ENCODE results near the gene RPL5. TPM values are rescaled to one million over a fixed set of nuclear protein-coding genes. Genes with fewer than 3 reads are reported as not detected.

The RPL5 gene
- total and polyA plus RNA-seq, 2 donors (not counting 1 experiment from before 2014, with no cell fraction given): 1,198 to 2,145 TPM

GRCh38 chr1:92879316-92879968, 47.6 kb downstream of the RPL5 start:
- H3K27ac ChIP-seq (ENCODE audit: insufficient read depth, low read length): no peak overlapping the region
- no peaks in the 10 kb centered on the region for H3K4me1 ChIP-seq (ENCODE audit: control insufficient read depth, extremely low read depth, insufficient read depth, low read length)
- TF ChIP-seq CTCF (conservative IDR thresholded peaks at IDR 0.05 in 1 of 2, IDR thresholded peaks at IDR 0.05 in 1 of 2; ENCODE audit: low read depth in 1 of 2, low read length in 2 of 2): no peak
- no peak for TF ChIP-seq EZH2 (IDR thresholded peaks at IDR 0.05; ENCODE audit: low read length, missing control alignments)
- H3K36me3 ChIP-seq (ENCODE audit: control insufficient read depth, insufficient read depth, low read length): no peaks in the 10 kb centered on the region
- DNase-seq (ENCODE audit: low read depth in 2 of 2): no peak
- H3K4me2 ChIP-seq (ENCODE audit: extremely low read depth, insufficient read depth, low read length): no peak overlapping the region
- H3K4me3 ChIP-seq (replicated peaks in 1 of 4; ENCODE audit: control extremely low read depth in 1 of 4, insufficient read depth in 1 of 4, low read depth in 3 of 4, low read length in 4 of 4): no peak overlapping the region
- H3K79me2 ChIP-seq (ENCODE audit: control insufficient read depth, insufficient read depth, low read length): no peaks in the 10 kb centered on the region
- no peaks in the 10 kb centered on the region for H3K9me3 ChIP-seq (ENCODE audit: control insufficient read depth, insufficient read depth, low read depth, low read length)
- H4K20me1 ChIP-seq (ENCODE audit: control insufficient read depth, extremely low read depth, insufficient read depth, low read length): no peaks in the 10 kb centered on the region
- H3K27me3 ChIP-seq (ENCODE audit: control insufficient read depth, insufficient read depth, low read length): no peaks in the 10 kb centered on the region
- H2AFZ ChIP-seq (ENCODE audit: low read length): no peak overlapping the region
- no peak overlapping the region for H3K9ac ChIP-seq (ENCODE audit: insufficient read depth, low read length)

- H3K36me3 ChIP-seq (ENCODE audit: control insufficient read depth, insufficient read depth, low read length): no peaks in the 10 kb centered on the region
- no peak overlapping the region for H3K9ac ChIP-seq (ENCODE audit: insufficient read depth, low read length)
- H3K79me2 ChIP-seq (ENCODE audit: control insufficient read depth, insufficient read depth, low read length): no peaks in the 10 kb centered on the region
- H2AFZ ChIP-seq (ENCODE audit: low read length): no peak overlapping the region
- no peaks in the 10 kb centered on the region for H4K20me1 ChIP-seq (ENCODE audit: control insufficient read depth, extremely low read depth, insufficient read depth, low read length)
- H3K27ac ChIP-seq (ENCODE audit: insufficient read depth, low read length): no peak overlapping the region
- no peaks in the 10 kb centered on the region for H3K9me3 ChIP-seq (ENCODE audit: control insufficient read depth, insufficient read depth, low read depth, low read length)
- no peak overlapping the region for H3K4me2 ChIP-seq (ENCODE audit: extremely low read depth, insufficient read depth, low read length)
- H3K27me3 ChIP-seq (ENCODE audit: control insufficient read depth, insufficient read depth, low read length): no peaks in the 10 kb centered on the region
- no peaks in the 10 kb centered on the region for H3K4me1 ChIP-seq (ENCODE audit: control insufficient read depth, extremely low read depth, insufficient read depth, low read length)
- DNase-seq (ENCODE audit: low read depth in 2 of 2): peak in 1 of 2 donors; percentile 4
- TF ChIP-seq EZH2 (IDR thresholded peaks at IDR 0.05; ENCODE audit: low read length, missing control alignments): no peak
- TF ChIP-seq CTCF (conservative IDR thresholded peaks at IDR 0.05 in 1 of 2, IDR thresholded peaks at IDR 0.05 in 1 of 2; ENCODE audit: low read depth in 1 of 2, low read length in 2 of 2): no peak
- no peak overlapping the region for H3K4me3 ChIP-seq (replicated peaks in 1 of 4; ENCODE audit: control extremely low read depth in 1 of 4, insufficient read depth in 1 of 4, low read depth in 3 of 4, low read length in 4 of 4)
These were observed 49.6 kb downstream of the RPL5 start for GRCh38 chr1:92881391-92881790.

DNA sequence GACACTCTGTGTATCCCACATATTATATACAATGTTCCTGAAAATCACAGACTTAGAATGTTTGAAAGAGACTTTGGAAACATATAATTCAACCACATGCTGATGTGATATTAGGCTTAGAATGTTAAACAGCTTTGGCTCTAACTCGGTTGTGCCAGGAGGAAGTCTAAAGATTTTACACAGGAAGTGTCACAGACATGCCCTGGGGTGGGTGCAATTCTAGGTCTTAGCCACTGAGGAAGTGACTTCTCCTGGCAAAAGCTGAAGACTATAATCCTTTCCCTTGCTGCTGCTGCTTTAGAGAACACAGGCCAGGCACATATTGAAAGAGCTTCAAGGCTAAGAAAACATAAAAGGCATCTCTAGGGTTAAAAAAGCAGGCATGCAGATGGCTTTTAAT, 51.0 kb downstream of the RPL5 start:
- H3K36me3 ChIP-seq (ENCODE audit: control insufficient read depth, insufficient read depth, low read length): no peaks in the 10 kb centered on the region
- no peak overlapping the region for H3K4me3 ChIP-seq (replicated peaks in 1 of 4; ENCODE audit: control extremely low read depth in 1 of 4, insufficient read depth in 1 of 4, low read depth in 3 of 4, low read length in 4 of 4)
- no peak overlapping the region for H2AFZ ChIP-seq (ENCODE audit: low read length)
- no peaks in the 10 kb centered on the region for H3K9me3 ChIP-seq (ENCODE audit: control insufficient read depth, insufficient read depth, low read depth, low read length)
- no peak overlapping the region for H3K9ac ChIP-seq (ENCODE audit: insufficient read depth, low read length)
- DNase-seq (ENCODE audit: low read depth in 2 of 2): no peak
- no peak for TF ChIP-seq CTCF (conservative IDR thresholded peaks at IDR 0.05 in 1 of 2, IDR thresholded peaks at IDR 0.05 in 1 of 2; ENCODE audit: low read depth in 1 of 2, low read length in 2 of 2)
- TF ChIP-seq EZH2 (IDR thresholded peaks at IDR 0.05; ENCODE audit: low read length, missing control alignments): no peak
- no peaks in the 10 kb centered on the region for H3K27me3 ChIP-seq (ENCODE audit: control insufficient read depth, insufficient read depth, low read length)
- no peak overlapping the region for H3K27ac ChIP-seq (ENCODE audit: insufficient read depth, low read length)
- no peaks in the 10 kb centered on the region for H3K4me1 ChIP-seq (ENCODE audit: control insufficient read depth, extremely low read depth, insufficient read depth, low read length)
- no peak overlapping the region for H3K4me2 ChIP-seq (ENCODE audit: extremely low read depth, insufficient read depth, low read length)
- no peaks in the 10 kb centered on the region for H3K79me2 ChIP-seq (ENCODE audit: control insufficient read depth, insufficient read depth, low read length)
- no peaks in the 10 kb centered on the region for H4K20me1 ChIP-seq (ENCODE audit: control insufficient read depth, extremely low read depth, insufficient read depth, low read length)

Measured in fibroblast of lung (primary cell).